ENCODE results near the gene PPIL4. TPM values are rescaled to one million over a fixed set of nuclear protein-coding genes. Genes with fewer than 3 reads are reported as not detected.

PPIL4 gene
- total RNA-seq, 1 donor from 2014 or later: 26.8 TPM

GRCh38 chr6:149474108-149474935 is 71.5 kb downstream of the PPIL4 start:
- H3K27ac Mint-ChIP-seq (ENCODE audit: unreplicated experiment): no peak overlapping the region
- no peak overlapping the region for H3K4me3 Mint-ChIP-seq (ENCODE audit: unreplicated experiment)
- H3K4me1 Mint-ChIP-seq (ENCODE audit: low read depth, unreplicated experiment): no peaks in the 10 kb centered on the region

GRCh38 chr6:149473080-149474052 is 72.5 kb downstream of the PPIL4 start:
- Mint-ChIP-seq H3K27me3 (ENCODE audit: unreplicated experiment) (no peaks in the 10 kb centered on the region), H3K36me3 (ENCODE audit: unreplicated experiment) (no peaks in the 10 kb centered on the region), H3K4me1 (ENCODE audit: low read depth, unreplicated experiment) (no peaks in the 10 kb centered on the region), H3K4me3 (ENCODE audit: unreplicated experiment) (no peak overlapping the region), H3K27ac (ENCODE audit: unreplicated experiment) (no peak overlapping the region), H3K9me3 (ENCODE audit: unreplicated experiment) (no peaks in the 10 kb centered on the region)
- DNase-seq: no peak
- TF ChIP-seq CTCF (IDR thresholded peaks at IDR 0.05; ENCODE audit: partially characterized antibody, unreplicated experiment): no peak

More at GRCh38 chr6:149474108-149474935, 71.5 kb downstream of the PPIL4 start:
- Mint-ChIP-seq H3K36me3 (ENCODE audit: unreplicated experiment) (no peaks in the 10 kb centered on the region), H3K9me3 (ENCODE audit: unreplicated experiment) (no peaks in the 10 kb centered on the region), H3K27me3 (ENCODE audit: unreplicated experiment) (no peaks in the 10 kb centered on the region)
- no peak for DNase-seq
- no peak for TF ChIP-seq CTCF (IDR thresholded peaks at IDR 0.05; ENCODE audit: partially characterized antibody, unreplicated experiment)

GRCh38 chr6:149472241-149472640 is 73.6 kb downstream of the PPIL4 start:
- Mint-ChIP-seq H3K27ac (ENCODE audit: unreplicated experiment) (no peak overlapping the region), H3K9me3 (ENCODE audit: unreplicated experiment) (no peaks in the 10 kb centered on the region), H3K27me3 (ENCODE audit: unreplicated experiment) (no peaks in the 10 kb centered on the region), H3K4me1 (ENCODE audit: low read depth, unreplicated experiment) (no peaks in the 10 kb centered on the region), H3K4me3 (ENCODE audit: unreplicated experiment) (no peak overlapping the region), H3K36me3 (ENCODE audit: unreplicated experiment) (no peaks in the 10 kb centered on the region)
- DNase-seq: no peak
- no peak for TF ChIP-seq CTCF (IDR thresholded peaks at IDR 0.05; ENCODE audit: partially characterized antibody, unreplicated experiment)

GRCh38 chr6:149471801-149472200 is 74.0 kb downstream of the PPIL4 start:
- H3K9me3 Mint-ChIP-seq (ENCODE audit: unreplicated experiment): no peaks in the 10 kb centered on the region
- no peak for DNase-seq
- no peaks in the 10 kb centered on the region for H3K36me3 Mint-ChIP-seq (ENCODE audit: unreplicated experiment)
- no peak overlapping the region for H3K27ac Mint-ChIP-seq (ENCODE audit: unreplicated experiment)
- no peaks in the 10 kb centered on the region for H3K27me3 Mint-ChIP-seq (ENCODE audit: unreplicated experiment)
- no peak overlapping the region for H3K4me3 Mint-ChIP-seq (ENCODE audit: unreplicated experiment)
- no peak for TF ChIP-seq CTCF (IDR thresholded peaks at IDR 0.05; ENCODE audit: partially characterized antibody, unreplicated experiment)
- no peaks in the 10 kb centered on the region for H3K4me1 Mint-ChIP-seq (ENCODE audit: low read depth, unreplicated experiment)
